Umbilical cord (tissue), 2 donors: ENCODE measurements around the gene KRTAP20-1. TPM values are rescaled to one million over a fixed set of nuclear protein-coding genes. Genes with fewer than 3 reads are reported as not detected.

Source experiments
- DNase-seq: peaks from one replicate; pipeline ENCODE4 v3.0.0-alpha.2; 2015; ENCODE audit warnings: low spot score
- total RNA-seq: library from RNA; depleted of rRNA; stranded (reverse); fragments of >200 nt; gene quantifications from one replicate; pipeline ENCODE4 v1.2.3, GENCODE V29; 2014; ENCODE audit warnings: low replicate concordance; ENCODE audit not compliant: insufficient read depth

KRTAP20-1 gene, protein sequence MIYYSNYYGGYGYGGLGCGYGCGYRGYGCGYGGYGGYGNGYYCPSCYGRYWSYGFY
- 28.4 TPM for total RNA-seq

DNA sequence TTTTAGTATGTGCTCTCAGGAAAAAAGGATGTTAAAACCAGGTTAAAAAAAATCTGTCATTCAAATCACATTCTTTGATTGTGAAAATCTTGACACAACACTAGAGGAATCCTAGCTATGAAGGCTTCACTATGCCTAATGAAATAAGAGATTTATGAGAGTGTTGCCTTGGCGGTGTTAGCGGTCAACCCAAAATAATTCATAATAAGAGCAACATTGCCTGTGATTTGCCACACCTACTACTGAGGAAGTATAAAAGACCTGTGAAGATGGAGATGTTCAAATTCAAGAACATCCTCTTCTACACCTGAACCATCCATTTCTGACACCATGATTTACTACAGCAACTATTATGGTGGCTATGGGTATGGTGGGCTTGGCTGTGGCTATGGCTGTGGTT lies at the start of gene KRTAP20-1:
Gene KRTAP20-1 (plus strand): TSS at position 301 of the 400 bp plus-strand sequence. CDS start 30 bp downstream, at position 331.
- no peak for DNase-seq

- DNase-seq = no peak
These were observed 48.6 kb upstream of the KRTAP20-1 start for GRCh38 chr21:30567617-30568016.

DNA sequence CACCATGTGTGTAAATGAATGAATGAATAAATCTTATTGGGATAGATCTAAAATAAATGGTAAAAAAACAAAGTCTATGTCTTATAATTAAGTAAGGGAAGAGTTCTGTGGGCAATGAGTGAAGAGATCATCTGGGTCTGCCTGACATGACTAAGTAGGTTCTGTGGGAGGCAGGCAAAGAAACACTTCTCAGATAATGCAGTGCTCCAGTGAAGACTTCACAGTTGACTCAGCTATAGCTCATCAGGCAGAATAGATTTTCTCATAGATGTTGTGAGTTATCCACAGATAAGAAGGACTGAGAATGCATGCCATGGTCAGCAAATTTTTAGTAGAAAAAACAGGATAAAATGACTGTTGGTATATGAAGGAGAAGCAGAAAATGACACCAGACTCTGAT lies 38.5 kb upstream of the KRTAP20-1 start:
- DNase-seq = no peak

DNA sequence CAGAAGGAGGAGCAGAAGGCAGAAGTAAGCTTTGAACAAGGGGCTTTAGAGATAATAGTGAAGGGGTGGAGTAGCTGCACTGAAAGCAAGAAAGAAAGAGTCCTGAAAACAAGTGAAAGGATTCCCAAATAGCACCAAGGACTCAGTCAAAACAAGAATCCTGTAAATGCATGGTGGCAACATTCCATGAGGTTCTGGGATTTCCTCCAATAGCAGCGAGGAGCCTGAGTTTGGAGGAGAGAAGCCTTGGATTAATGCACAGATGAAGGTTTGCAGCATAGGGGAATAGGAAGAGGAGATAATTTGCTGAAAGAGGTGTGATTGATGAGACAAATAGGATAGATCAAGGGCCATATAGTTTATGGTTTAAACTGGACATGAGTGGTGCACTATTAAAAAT lies 36.9 kb upstream of the KRTAP20-1 start:
- no peak for DNase-seq

- DNase-seq = no peak
These were observed 36.1 kb upstream of the KRTAP20-1 start for GRCh38 chr21:30580132-30580531.

- no peak for DNase-seq
These were observed 33.4 kb upstream of the KRTAP20-1 start for GRCh38 chr21:30582870-30583269.

GRCh38 chr21:30590297-30590696 lies 25.9 kb upstream of the KRTAP20-1 start, which contains the start of gene KRTAP22-2:
Gene KRTAP22-2 (minus strand): TSS chr21:30590397.
- no peak for DNase-seq

DNA sequence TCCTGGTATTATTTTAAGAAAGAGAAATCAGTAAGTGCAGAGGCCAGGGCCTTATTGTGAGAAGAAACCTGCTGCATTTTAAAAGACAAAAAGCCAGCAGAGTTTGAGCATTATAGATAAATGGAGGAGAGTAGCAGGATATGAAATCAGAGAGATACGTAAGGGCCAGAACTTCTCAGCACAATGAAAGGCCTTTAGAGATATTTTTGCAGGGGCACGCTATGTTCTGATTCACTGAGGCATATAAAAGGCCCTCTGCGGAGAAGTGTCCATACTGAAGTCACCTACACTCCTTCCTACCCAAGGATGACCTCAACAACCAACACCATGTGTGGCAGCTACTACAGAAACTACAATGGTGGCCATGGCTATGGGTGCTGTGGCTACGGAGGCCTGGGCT lies 24.1 kb upstream of the KRTAP20-1 start, which contains the start of gene KRTAP6-3:
Gene KRTAP6-3 (plus strand): TSS at position 301 of the 400 bp plus-strand sequence. CDS start 6 bp downstream, at position 307.
- DNase-seq = no peak

DNA sequence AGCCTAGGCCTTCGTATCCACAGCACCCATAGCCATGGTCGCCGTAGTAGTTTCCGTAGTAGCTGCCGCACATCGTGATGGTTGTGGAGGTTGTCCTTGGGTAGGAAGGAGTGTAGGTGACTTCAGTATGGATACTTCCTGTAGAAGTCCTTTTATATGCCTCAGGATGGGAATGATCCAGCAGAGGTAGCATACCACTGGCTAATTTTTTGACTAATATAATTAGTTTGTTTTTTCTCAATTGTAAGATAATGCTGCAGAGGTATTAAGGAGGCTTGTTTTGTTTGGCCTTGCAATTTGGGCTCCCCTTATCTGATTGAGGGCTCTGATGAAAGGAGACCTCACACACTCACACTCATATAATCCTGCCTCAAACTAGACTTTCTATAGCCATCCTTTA lies 17.4 kb upstream of the KRTAP20-1 start, which contains the start of gene KRTAP6-2:
Gene KRTAP6-2 (minus strand): TSS at position 101 of the 400 bp plus-strand sequence. CDS start 28 bp downstream, at position 73.
- DNase-seq = no peak

GRCh38 chr21:30600787-30601186 lies 15.4 kb upstream of the KRTAP20-1 start, which contains the start of gene KRTAP22-1:
Gene KRTAP22-1 (plus strand): TSS chr21:30601087.
- no peak for DNase-seq

DNA sequence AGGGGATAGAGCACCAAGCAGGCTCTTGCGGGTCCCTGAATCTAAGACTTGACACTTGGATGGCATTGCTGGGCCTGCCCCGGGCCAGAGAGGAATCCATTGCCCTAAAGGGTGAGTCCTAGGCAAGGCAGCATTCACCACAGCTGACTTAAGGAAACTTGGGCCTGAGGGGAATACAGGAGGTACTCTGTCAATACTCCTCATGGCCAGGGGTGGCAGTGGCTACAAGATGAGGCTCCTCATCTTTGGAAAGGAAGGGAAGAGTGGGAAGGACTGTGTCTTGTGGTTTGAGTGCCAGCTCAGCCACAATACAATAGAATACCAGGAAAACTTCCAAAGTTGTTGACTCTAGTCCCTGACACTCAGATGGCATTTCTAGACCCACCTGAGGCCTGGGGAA lies 10.3 kb upstream of the KRTAP20-1 start:
- DNase-seq = no peak

- DNase-seq = no peak
These were observed 4.1 kb upstream of the KRTAP20-1 start for GRCh38 chr21:30612132-30612531.

DNA sequence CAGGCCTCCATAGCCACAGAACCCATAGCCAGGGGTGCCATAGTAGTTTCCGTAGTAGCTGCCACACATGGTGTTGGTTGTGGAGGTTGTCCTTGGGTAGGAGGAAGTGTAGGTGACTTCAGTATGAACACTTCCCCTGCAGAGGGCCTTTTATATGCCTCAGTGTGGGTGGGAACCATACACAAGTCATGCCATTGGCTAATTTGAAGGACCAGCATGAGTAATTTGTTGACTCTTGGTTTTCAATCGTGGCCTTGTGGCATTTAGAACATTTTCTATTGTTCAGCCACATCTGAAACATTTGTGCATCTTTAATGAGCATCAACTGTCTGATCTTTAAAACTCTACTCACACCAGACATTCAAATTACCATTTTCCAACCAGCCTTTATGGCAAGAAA lies 2.4 kb upstream of the KRTAP20-1 start, which contains the start of gene KRTAP6-1:
Gene KRTAP6-1 (minus strand): TSS at position 95 of the 400 bp plus-strand sequence. CDS start 26 bp downstream, at position 69.
- no peak for DNase-seq

GRCh38 chr21:30615199-30615598 lies 1.0 kb upstream of the KRTAP20-1 start:
- DNase-seq = no peak

DNA sequence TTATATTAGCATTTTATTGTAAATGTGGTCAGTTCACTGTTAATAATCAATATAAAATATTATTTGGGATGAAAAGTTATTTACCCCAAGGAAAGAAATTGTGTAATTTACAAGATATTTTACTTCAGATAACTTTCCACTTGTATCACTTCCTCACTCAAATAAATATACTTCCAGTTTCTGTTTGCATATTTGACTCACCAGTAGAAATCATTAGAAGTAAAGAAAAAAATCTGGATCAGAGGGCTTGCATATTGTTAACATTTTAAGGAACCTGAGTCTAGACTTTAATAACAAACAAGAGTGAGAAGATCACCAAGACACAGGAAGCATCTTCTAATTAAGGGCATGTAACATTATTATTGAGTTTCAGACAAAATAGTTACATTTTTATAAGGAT lies 3.9 kb downstream of the KRTAP20-1 start:
- DNase-seq = no peak

- no peak for DNase-seq
These were observed 4.3 kb downstream of the KRTAP20-1 start, which contains the start of gene KRTAP20-4 for GRCh38 chr21:30620522-30620921. Gene KRTAP20-4 (plus strand): TSS chr21:30620627.

GRCh38 chr21:30623362-30623761 lies 7.1 kb downstream of the KRTAP20-1 start:
- DNase-seq = no peak

DNA sequence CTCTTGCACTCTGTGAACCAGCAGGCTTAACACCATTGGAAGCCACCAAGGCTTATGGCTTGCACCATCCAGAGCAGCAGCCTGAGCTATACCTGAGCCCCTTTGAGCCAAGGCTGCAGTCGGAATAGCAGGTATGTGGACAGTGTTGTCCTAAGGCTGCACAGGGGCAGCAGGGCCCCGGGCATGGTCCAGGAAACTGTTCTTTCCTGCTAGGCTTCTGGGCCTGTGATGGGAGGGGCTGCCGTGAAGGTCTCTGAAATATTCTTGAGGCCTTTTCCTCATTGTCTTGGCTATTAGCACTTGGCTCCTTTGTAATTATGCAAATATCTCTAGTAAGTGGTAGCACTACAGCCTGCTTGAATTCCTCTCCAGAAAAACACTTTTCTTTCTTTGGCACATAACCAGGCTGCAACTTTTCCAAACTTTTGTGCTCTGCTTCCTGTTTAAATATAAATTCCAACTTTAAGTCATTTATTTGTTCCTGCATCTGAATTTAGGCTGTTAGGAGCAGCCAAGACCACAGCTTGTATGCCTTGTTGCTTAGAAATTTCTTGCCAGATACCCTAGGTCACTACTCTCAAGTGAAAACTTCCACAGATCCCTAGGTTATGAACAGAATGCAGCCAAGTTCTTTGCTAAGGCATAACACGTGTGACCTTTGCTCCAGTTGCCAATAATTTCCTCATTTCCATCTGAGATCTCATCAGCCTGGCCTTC lies 9.4 kb downstream of the KRTAP20-1 start:
- DNase-seq = no peak

DNA sequence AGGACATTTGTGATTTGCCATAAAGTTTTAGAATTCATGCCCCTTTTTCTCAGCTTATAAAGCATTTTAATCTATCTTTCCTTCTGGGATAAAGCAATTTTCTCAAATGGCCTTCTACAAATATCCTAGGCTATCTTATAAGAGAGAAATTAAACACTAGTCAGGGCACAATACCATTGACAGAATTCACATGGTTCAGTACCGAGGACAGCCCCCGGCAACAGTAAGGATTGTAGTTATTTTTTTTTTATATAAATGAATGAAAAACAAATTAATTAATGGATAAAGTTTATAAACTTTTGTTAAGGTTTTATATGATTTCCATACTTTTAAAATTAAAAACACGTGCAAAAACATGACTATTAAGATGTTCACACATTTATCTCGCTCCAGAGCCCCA lies 11.9 kb downstream of the KRTAP20-1 start:
- DNase-seq = no peak

GRCh38 chr21:30629200-30629599 lies 13.0 kb downstream of the KRTAP20-1 start:
- DNase-seq = peak; percentile 69

DNA sequence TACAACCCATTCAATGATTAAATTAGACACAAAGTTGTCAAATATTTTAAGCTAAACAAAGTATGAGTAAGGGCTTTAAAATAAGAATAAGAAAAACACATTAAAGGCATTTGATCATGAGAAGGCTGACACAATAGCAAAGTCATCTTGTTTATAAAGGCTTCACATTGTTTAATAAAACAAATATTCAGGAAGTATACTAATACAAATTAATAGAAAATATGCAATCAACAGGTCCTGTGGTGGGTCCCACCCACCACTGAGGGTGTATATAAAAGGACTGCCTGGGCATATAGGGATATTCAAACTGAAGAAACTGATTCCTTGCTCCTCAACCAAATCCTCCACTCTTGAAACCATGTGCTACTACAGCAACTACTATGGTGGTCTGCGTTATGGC lies 18.7 kb downstream of the KRTAP20-1 start, which contains the start of gene KRTAP20-2:
Gene KRTAP20-2 (plus strand): TSS at position 301 of the 400 bp plus-strand sequence. CDS start 58 bp downstream, at position 359.
- DNase-seq = no peak

- no peak for DNase-seq
These were observed 22.5 kb downstream of the KRTAP20-1 start for GRCh38 chr21:30638686-30639085.

- DNase-seq = no peak
These were observed 26.3 kb downstream of the KRTAP20-1 start, which contains the start of gene KRTAP20-3 for GRCh38 chr21:30642564-30642963. Gene KRTAP20-3 (plus strand): TSS chr21:30642864.
